Fibroblast of pulmonary artery (primary cell): ENCODE results near the gene KLHL3.

Source experiments
- DNase-seq: peaks from one replicate; pipeline ENCODE4 v3.0.0-alpha.2; 2010; ENCODE audit warnings: low read depth
- H3K4me3 ChIP-seq: replicated peaks from 2 replicates; pipeline ENCODE4 v1.5.1; 2011; ENCODE audit warnings: low read depth, mild to moderate bottlenecking, control low read depth, low read length, moderate library complexity
- CTCF ChIP-seq: IDR thresholded peaks from 2 replicates; pipeline ENCODE4 v1.5.1; 2011; ENCODE audit warnings: mild to moderate bottlenecking, control low read depth, low read length, inconsistent platforms; ENCODE audit errors: missing control alignments

Gene KLHL3

GRCh38 chr5:137592317-137592716 is 143.6 kb downstream of the KLHL3 start:
- no peak overlapping the region for H3K4me3 ChIP-seq
- TF ChIP-seq CTCF: no peak
- DNase-seq: no peak

- H3K4me3 ChIP-seq: no peak overlapping the region
- no peak for TF ChIP-seq CTCF
These were observed 146.7 kb downstream of the KLHL3 start for GRCh38 chr5:137589185-137589584.

GRCh38 chr5:137587919-137588318 is 148.0 kb downstream of the KLHL3 start:
- DNase-seq: no peak
- no peak for TF ChIP-seq CTCF
- no peak overlapping the region for H3K4me3 ChIP-seq

More at GRCh38 chr5:137589185-137589584, 146.7 kb downstream of the KLHL3 start:
- no peak for DNase-seq

GRCh38 chr5:137584262-137584661 is 151.6 kb downstream of the KLHL3 start:
- no peak for DNase-seq

GRCh38 chr5:137583129-137583528 is 152.8 kb downstream of the KLHL3 start:
- no peak for DNase-seq
- no peak for TF ChIP-seq CTCF
- H3K4me3 ChIP-seq: no peak overlapping the region

More at GRCh38 chr5:137584262-137584661, 151.6 kb downstream of the KLHL3 start:
- no peak overlapping the region for H3K4me3 ChIP-seq
- TF ChIP-seq CTCF: no peak

- H3K4me3 ChIP-seq: no peak overlapping the region
- no peak for TF ChIP-seq CTCF
- DNase-seq: no peak
These were observed 153.7 kb downstream of the KLHL3 start for GRCh38 chr5:137582218-137582617.

GRCh38 chr5:137581776-137582175 is 154.1 kb downstream of the KLHL3 start:
- no peak for DNase-seq
- TF ChIP-seq CTCF: no peak
- no peak overlapping the region for H3K4me3 ChIP-seq
